ENCODE data around the gene ANKIB1.
A peak's percentile ranks its signal among the peaks of the same experiment; 100 is the strongest.
"Not testable (repeated sequence)": the region's sequence is repeated elsewhere in the genome, so short reads cannot be mapped to it uniquely, and the experiment has no call there.

The ANKIB1 gene, protein sequence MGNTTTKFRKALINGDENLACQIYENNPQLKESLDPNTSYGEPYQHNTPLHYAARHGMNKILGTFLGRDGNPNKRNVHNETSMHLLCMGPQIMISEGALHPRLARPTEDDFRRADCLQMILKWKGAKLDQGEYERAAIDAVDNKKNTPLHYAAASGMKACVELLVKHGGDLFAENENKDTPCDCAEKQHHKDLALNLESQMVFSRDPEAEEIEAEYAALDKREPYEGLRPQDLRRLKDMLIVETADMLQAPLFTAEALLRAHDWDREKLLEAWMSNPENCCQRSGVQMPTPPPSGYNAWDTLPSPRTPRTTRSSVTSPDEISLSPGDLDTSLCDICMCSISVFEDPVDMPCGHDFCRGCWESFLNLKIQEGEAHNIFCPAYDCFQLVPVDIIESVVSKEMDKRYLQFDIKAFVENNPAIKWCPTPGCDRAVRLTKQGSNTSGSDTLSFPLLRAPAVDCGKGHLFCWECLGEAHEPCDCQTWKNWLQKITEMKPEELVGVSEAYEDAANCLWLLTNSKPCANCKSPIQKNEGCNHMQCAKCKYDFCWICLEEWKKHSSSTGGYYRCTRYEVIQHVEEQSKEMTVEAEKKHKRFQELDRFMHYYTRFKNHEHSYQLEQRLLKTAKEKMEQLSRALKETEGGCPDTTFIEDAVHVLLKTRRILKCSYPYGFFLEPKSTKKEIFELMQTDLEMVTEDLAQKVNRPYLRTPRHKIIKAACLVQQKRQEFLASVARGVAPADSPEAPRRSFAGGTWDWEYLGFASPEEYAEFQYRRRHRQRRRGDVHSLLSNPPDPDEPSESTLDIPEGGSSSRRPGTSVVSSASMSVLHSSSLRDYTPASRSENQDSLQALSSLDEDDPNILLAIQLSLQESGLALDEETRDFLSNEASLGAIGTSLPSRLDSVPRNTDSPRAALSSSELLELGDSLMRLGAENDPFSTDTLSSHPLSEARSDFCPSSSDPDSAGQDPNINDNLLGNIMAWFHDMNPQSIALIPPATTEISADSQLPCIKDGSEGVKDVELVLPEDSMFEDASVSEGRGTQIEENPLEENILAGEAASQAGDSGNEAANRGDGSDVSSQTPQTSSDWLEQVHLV
- 70.5 to 92.2 reads per million in 2 donors for total RNA-seq

DNA sequence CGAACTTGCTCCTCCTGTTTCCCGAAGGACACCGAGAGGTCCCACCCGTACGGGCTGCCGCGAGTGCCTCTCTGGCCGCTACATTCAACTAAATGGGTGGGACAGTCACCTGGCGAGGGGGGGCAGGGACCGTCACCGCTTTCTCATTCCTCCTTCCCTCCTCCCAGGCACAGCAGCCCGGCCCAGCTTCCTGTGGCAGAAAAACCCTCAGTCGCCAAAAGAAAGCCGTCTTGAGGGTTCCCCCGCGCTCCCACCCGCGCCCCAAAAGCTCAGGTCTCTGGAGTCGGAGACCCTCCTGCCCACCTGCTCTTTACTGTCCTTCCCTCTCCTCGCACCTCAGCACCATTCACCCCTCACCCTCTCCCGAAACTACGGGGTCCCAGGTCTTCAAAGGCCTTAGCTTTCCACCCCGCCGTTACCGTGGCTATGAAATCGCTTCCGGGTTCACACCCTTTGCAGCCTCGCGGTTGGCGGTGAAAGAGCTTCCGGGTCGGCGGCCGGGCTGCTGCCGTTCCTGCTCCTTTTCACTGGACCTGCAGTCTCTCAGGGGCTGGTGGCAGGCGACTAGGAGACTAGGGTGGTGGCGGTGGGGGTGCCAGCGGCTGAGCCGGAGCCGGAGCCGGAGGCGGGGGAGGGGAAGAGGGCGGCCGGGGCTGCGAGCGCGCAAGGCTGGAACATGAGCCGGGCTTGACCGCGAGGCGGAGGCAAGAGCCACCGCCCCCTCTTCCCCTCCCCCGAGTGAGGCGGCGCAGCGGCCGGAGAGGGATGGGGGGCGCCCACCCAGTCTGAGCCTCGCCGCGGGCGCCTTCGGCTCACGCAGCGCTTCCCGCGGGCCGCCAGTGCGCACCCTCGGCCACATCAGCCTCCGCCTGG, at the start of gene ANKIB1, which contains the start of gene KRIT1:
Gene ANKIB1 (plus strand): TSS at position 488 of the 873 bp plus-strand sequence. CDS start 49,005 bp downstream, outside the sequence.
Gene KRIT1 (minus strand): TSS at position 428 of the 873 bp plus-strand sequence. CDS start 3,779 bp downstream, outside the sequence.
- peak; percentile 66 to 92 (median 82) for DNase-seq

DNA sequence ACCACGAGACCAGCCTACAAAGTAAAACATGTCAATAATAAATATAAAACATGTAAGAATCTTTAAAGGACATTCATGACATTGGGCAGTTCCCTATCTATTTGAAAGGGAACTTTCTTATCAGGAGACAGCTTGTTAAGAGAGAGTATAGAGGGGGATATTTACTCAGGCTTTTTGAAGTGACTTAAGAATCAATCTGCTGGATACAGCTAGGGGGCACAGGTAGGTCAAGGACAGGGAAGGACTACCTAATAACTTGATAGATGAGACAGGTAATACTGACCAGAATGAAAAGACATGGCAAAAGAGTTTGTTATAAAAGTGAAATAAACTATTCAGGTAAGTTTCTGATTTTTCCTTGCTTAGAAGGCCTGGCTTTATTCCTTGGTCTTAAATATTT, 45.0 kb upstream of the ANKIB1 start:
- DNase-seq, result no peak

DNA sequence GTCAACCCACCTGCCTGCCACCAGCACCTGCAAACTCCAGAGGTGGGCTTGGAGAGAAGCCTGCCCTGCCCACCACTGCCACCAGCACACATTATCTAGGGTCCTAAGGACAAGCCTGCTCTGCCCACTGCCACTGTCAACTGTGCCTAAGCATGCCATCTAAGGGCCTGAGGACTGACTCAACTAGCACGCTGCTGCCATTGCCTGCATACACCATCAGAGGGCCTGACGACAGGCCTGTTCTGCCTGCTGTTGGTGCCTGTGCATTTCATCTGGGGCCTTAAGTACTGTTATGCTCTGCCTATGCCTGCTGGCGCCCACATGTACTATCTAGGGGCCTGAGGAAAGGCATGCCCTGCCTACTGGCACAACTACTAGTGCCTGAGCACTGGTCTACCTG, 39.8 kb upstream of the ANKIB1 start:
- peak in 1 of 5 experiments; percentile 1 for DNase-seq

DNA sequence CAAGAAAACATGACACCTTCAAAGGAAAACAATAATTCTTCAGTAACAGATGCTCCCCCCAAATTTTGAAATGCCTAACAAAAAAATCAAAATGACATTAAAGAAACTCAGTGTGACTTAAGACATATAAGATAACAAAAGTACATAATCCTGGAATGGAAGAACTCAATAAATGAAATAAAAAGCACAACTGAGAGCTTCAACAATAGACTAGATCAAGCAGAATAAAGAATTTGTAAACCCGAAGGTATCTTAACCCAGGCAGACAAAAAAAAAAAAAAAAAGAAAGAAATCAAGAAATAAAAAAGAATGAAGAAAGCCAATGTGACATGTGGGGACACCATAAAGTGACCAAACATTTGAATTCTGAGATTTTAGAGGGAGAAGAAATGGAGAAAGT, 39.1 kb upstream of the ANKIB1 start:
- peak in 1 of 5 experiments; percentile 1 for DNase-seq

DNA sequence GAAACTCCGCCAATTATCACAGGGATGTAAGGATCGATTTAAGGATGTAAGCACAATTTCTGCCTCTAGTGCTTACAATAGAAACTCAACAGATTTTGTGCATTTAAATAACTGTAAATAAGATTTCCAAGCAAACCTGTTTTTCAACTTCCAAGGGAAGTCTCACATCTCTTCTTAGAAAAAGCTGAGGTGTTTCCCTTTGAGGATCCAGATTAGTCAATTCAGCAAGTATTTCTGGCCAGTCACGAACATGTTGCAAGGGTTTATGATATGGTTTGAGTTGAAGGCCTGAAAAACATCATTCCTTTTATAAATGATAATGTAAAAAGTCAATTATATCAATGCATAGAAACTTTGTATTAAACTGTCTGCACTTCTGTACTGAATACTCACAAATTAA, 24.0 kb upstream of the ANKIB1 start:
- no peak for DNase-seq

DNA sequence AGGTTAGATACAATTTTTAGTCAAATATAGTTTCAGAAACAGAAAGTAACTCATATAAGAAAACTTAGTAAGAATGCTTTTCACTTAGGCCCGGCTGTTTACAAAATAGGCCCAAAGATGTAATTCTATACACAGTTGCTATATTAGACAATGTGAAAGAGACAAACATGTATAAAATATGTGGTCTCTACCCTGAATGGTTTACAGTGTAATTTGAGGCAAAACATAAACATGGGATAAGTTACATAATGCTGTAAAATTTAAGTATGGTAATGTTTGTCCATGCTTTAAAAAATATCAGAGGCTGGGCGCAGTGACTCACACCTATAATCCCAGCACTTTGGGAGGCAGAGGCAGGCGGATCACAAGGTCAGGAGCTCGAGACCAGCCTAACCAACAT, 18.8 kb upstream of the ANKIB1 start:
- no peak for DNase-seq

DNA sequence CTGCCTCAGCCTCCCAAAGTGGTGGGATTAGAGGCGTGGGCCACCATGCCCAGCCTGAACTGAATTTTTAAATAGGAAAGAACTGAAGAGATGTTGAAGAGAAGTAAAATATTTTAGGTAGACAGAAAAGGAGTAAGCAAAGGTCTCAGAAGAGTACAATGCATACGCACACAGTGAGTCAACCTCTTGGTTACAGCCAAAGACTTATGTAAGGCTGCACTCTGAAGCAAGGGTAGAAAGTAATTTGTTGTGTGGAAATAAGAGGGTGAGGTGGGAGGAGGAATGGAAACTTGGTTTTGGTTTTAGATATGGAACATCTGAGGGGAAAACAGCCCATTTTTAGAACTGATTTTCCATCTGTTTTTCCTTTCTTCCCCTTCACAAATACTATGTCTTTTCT, 17.7 kb upstream of the ANKIB1 start:
- DNase-seq, result no peak

DNA sequence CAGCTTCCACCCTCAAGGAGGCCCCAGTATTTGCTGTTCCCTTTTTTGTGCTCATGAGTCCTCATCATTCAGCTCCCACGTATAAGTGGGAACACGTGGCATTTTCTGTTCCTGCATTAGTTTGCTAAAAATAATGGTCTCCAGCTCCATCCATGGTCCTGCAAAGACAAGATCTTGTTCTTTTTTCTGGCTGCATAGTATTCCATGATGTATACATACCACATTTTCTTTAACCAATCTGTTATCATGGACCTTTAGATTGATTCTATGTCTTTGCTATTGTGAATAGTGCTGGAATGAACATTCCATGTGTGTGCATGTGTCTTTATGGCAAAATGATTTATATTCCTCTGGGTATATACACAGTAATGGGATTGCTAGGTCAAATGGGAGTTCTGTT, 17.0 kb upstream of the ANKIB1 start:
- no peak for DNase-seq

DNA sequence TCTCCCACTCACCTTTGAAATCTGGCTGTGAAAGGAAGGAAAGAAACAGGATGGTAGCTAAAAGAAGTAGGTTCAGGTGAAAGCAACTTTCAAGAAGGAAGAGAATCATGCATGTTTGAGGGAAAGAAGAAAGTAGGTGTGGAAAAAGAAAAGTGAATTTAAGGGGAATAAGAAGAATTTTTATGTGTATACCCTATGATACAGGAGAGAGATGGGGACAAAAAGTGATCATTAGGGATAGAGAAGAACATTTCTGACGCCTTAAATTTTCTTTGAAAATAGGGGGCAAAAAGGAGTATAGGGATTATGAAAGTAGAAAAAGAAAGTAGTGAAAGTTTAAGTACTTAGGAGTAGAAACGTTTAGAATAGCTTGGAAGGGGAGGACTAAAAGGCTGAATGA, 15.2 kb upstream of the ANKIB1 start:
- DNase-seq, result no peak

DNA sequence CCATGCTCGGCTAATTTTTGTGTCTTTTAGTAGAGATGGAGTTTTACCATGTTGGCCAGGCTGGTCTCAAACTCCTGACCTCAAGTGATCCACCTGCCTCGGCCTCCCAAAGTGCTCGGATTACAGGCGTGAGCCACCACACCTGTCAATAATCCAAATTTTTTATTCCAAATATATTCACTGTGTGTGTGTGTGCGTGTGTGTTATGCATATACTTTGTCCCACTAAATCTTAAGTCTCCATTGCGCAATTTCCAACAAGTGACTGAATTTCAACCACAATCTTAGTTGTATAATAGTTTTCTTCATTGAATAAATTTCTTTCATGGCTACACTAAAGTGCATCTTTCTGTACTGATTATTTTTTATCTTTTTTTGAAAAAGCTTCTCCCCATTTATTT, 2.8 kb upstream of the ANKIB1 start:
- no peak for DNase-seq

DNA sequence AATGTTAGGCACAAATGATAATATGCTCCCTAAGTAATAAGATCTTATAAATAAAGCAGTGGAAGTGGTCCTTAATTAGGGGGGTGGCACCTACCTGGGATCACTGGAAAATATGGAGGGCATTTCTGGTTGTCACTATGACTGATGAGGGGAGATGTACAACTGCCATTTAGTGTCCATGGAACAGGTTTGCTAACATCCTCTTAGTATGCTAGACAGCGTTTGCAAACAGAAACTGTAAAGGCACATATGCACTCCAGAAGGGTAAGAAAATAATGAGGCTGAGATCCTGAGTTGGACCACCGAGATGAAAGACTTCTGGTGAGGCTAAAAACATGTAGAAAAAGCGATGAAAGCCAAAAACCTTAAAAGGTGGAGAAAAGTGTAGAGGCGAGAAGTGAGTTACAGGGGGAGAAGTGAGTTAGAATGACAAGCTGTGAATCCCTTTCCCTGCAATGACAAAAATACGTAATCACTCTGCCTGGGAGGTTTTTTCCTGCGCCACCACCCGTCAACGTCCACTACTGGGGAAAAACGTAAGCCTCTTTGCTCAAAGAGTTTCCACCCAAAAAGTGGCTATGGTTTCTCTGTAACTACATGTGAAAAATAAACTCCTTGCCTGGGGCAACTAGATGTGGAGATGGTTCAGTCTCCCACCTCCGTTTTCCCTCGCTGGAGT, 827 bp upstream of the ANKIB1 start:
- DNase-seq, result peak in 1 of 5 experiments; percentile 34

DNA sequence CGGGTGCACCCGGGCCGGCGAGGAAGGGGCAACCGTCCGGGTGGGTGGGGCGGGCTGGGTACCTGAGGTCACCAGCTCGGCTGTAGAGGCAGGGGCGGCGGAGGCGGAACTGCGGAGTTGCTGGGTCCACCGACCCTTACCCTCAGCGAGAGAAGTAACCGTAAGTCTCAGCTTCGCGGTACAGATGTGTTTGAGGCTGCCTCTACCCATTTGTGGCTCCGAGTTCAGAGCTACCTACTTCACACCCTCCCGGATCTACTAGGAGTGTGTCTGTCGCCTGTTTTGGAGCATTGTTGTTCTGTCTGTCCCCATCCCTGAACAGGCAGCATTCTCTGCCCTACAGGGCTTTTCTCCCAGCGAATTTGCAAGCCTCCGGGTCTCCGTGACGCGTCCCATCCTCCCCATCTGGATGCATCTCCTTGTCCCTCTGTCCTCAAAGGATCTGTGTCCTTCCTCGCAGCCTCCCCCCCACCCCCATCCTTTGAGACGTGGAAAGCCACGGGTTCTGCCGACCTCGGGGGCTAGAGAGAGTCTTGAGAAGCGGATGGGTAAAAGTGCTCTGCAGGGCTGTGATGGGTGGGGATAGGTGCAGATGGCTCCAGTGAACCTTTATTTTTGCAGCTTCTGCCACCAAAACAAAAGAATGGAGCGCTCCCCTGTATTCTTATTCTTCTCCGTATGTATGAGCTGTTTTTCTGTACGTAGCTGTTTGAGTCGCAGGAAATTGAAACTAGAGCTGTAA, 757 bp downstream of the ANKIB1 start:
- DNase-seq, result peak in 3 of 5 experiments; percentile 3 to 67 (median 45)

DNA sequence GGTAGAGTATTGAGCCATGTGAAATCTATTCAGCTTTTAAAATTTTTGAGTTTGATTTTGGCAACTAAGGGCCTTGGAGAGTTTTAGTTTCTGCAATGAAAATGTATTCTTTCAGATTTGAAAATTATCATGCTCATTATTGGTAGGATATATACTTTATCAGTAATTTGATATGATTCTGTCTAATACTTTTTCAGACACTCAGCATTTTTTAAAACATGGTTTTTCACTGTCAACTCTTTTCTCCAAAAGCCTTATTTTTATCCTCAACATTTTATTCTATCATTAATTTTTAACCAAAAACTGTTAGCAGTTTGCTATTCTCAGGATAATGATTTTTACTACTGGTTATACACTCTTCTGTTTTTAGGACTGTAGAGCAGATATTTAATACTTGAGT, 4.8 kb downstream of the ANKIB1 start:
- DNase-seq, result no peak

DNA sequence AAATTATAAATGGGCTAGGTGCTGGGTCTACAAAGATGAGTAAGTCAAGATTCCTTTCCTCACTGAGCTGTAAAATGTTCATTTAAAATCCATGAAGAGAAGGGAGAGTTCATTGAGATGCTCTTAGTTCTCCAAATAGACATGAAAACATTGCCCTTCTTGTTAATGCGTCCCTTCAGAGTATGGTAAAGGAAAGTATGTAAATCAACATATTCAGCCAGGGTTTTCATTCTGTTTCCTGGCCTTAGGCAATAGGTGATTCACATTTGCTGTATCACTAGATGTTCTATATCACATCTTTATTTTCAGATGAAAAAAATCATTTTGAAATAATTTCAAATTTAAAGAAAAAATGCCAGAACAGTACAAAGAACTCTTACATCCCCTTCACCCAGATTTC, 5.4 kb downstream of the ANKIB1 start:
- no peak for DNase-seq

DNA sequence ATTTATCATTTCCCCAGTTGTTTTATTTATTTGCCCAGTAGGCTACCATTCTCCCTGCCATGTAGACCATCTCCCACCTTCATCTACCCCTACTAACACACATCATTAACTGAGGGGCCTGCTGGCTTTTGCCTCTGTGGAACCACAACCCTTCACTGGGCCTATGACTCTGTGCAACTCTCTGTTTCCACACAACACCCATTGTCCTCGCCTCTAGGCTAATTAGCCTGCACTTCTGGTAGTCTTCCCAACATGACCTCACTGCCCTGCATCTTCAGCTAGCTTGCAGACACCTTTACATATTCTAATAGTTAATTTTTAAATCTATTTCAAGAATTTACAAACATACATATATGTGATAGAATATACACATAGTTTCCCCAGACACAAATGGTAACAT, 7.5 kb downstream of the ANKIB1 start:
- no peak for DNase-seq

DNA sequence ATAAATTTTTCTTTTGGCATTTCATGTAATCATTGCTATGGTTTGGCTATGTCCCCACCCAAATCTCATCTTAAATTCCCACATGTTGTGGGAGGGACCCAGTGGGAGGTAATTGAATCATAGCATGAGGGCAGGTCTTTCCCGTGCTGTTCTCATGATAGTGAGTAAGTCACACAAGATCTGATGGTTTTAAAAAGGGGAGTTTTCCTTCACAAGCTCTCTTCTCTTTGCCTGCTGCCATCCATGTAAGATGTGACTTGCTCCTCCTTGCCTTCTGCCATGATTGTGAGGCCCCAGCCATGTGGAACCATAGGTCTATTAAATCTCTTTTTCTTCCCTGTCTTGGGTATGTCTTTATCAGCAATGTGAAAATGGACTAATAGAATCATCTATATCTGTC, 9.0 kb downstream of the ANKIB1 start:
- DNase-seq, result not testable (repeated sequence)

DNA sequence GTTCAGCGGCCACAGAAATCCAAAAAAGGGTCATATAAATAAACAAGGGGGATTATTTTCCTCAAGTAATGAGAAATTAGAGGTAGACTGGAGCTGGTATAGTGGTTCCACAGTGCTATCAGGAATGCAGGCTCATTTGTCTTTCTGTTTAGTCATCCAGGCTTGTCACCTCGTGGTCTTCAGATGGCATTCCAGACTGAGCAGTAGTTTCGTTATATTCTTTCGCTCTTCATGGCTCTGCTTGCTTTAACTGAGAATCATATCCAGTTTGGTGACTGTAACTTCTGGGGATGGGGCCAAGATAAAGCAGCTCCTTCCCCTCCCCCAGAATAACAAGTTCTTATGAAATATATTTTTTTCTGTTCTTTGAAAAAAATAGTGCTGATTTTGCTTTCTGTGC, 9.5 kb downstream of the ANKIB1 start:
- DNase-seq, result no peak

DNA sequence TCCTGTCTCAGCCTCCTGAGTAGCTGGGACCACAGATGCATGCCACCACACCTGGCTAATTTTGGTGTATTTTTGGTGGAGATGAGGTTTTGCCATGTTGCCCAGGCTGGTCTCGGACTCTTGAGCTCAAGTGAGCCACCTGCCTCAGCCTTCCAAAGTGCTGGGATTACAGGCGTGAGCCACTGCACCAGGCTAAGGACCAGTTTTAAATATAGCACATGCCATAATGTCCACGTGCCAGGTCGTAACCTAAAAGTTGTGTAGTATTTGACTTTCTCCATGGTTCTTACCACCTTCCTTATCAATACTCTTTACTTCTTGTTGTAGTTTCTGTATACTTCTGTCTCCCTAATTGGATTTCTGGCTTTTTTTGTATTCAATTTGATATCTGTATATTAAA, 13.3 kb downstream of the ANKIB1 start:
- DNase-seq, result no peak

DNA sequence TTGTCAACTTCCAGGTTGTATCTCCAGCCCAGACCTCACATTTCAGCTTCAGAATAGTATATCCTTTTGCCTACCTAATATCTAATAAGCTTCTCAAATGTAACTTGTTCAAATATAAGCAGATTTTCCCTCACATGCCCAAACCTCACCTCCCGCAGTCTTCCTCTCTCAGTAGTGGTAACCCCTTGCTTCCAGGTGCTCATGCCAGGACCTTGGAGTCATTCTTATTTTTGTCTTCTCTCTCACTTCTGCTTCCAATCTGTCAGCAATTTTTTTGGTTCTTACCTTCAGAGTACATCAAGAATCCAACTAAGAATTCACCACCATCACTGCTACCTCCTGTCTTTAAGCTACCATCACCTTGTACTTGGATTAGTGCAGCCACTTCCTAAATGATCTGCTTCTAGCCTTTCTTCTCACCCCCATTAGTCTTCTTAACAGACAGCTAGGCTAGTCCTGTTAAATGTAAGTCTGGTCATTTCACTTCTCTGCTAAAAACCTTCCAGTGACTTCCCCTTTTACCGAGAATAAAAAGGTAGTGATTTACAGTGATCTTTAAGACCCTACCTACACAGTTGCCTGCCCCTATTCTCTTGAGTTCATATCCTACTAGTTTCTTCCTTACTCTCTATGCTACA, 14.0 kb downstream of the ANKIB1 start:
- DNase-seq, result no peak

DNA sequence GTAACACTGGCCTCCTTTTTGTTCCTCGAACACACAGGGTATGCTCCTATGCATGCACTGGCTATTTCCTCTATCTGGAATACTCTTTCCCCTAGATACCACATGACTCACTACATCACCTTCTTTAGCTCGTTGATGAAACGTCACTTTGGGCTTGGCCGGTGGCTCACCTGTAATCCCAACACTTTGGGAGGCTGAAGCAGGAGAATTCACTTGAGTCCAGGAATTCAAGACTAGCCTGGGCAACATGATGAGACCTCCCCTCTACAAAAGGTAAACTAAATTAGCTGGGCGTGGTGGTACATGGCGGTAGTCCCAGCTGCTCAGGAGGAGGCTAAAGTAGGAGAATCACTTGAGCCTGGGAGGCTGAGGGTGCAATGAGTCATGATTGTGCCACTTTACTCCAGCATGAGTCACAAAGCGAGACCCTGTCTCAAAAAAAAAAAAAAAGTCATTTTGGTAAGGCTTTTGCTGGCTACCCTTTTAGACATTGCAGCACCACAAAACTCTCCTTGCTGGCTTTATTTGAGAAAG, 14.5 kb downstream of the ANKIB1 start:
- DNase-seq, result no peak

Data from T-helper 2 cell (primary cell).